Uterus (tissue), 2 donors: ENCODE results near the gene PMPCA.

Experiments
- POLR2A ChIP-seq, 2 donors: fragments of 450-650 bp; IDR thresholded peaks; one replicate each; pipeline ENCODE4 v1.6.1; 2016; ENCODE audit warnings: antibody characterized with exemption in 2 of 2, mild to moderate bottlenecking in 1 of 2, moderate library complexity in 1 of 2
- TF ChIP-seq, protein P1 (sequence below), 4 experiments: fragments of 200-600 bp in 2 of 4; fragments of 450-650 bp in 2 of 4; sonication (generic) in 2 of 4; IDR thresholded peaks; one replicate each; pipeline ENCODE4 v1.5.1; 2016 to 2019; ENCODE audit warnings: antibody characterized with exemption in 4 of 4, mild to moderate bottlenecking in 2 of 4, moderate library complexity in 1 of 4

DNA sequence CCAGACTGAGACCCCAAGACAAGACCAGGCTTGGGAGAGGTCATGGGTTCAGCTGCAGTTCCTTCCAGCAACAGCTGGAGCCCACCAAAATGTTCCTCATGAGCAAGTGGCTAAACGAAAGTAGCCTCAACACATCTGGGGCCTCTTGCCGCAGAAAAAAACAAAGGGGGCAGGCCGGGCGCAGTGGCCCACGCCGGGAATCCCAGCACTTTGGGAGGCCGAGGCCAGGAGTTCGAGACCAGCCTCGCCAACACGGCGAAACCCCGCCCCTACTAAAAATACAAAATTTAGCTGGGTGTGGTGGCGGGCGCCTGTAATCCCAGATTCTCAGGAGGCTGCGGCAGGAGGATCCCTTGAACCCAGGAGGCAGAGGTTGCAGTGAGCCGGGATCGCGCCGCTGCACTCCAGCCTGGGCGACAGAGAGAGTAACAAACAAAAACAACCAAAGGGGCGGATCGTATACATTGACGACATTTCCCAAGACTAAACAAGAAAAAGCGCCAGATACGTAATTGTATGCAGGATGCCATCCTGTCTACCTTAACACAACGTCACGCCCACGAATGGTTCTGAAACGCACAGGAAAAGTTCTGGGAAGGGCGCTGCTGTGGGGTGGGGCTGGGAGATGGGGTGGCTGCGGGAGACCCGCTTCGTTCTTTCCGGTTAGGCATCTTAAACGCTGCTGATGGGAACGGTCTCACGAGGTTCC is 27.5 kb downstream of the PMPCA start:
- TF ChIP-seq, protein P1, sequence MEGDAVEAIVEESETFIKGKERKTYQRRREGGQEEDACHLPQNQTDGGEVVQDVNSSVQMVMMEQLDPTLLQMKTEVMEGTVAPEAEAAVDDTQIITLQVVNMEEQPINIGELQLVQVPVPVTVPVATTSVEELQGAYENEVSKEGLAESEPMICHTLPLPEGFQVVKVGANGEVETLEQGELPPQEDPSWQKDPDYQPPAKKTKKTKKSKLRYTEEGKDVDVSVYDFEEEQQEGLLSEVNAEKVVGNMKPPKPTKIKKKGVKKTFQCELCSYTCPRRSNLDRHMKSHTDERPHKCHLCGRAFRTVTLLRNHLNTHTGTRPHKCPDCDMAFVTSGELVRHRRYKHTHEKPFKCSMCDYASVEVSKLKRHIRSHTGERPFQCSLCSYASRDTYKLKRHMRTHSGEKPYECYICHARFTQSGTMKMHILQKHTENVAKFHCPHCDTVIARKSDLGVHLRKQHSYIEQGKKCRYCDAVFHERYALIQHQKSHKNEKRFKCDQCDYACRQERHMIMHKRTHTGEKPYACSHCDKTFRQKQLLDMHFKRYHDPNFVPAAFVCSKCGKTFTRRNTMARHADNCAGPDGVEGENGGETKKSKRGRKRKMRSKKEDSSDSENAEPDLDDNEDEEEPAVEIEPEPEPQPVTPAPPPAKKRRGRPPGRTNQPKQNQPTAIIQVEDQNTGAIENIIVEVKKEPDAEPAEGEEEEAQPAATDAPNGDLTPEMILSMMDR (IDR thresholded peaks at IDR 0.05): no peak
- TF ChIP-seq POLR2A (IDR thresholded peaks at IDR 0.05): no peak
